GM18951 (cell line): ENCODE data around the gene BORCS5.
"Not testable (repeated sequence)": the region's sequence is repeated elsewhere in the genome, so short reads cannot be mapped to it uniquely, and the experiment has no call there.

Source experiments
- POLR2A ChIP-seq: IDR thresholded peaks from 4 replicates; pipeline ENCODE4 v1.6.1; 2011; ENCODE audit warnings: mild to moderate bottlenecking; ENCODE audit not compliant: insufficient read length, insufficient read depth; ENCODE audit errors: extremely low read depth
- in situ Hi-C: fragments of 300-500 bp; cut with MboI; formaldehyde crosslinking; loops from one replicate; pipeline ENCODE4 v1.12.0; 2022; ENCODE audit warnings: low sequenced_read_pairs, mixed read lengths, inconsistent platforms; ENCODE audit not compliant: unreplicated experiment

BORCS5 gene

DNA sequence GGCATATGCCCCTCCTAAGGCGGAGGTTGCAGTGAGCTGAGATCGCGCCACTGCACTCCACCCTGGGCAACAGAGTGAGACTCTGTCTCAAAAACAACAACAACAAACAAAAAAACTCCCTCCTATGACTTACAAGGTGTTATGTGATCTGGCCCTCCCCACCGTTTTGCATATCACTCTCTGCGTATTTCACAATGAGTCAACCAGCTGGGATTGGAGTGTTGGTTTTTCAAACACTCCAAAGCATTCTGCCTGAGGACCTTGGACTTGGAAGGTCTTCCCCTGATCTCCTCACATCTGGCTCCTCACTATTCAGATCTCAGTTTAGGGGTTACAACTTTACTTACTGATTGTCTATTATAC, 20.8 kb upstream of the BORCS5 start:
- TF ChIP-seq POLR2A = no peak
- in situ Hi-C loops = loop anchor here (25.0 kb wide), 1 partner anchor 774 kb away; no protein-coding TSS in a partner anchor

- in situ Hi-C loops = loop anchor here (25.0 kb wide), 1 partner anchor 774 kb away; no protein-coding TSS in a partner anchor
Measured at GRCh38 chr12:12336511-12336910, 20.4 kb upstream of the BORCS5 start.

DNA sequence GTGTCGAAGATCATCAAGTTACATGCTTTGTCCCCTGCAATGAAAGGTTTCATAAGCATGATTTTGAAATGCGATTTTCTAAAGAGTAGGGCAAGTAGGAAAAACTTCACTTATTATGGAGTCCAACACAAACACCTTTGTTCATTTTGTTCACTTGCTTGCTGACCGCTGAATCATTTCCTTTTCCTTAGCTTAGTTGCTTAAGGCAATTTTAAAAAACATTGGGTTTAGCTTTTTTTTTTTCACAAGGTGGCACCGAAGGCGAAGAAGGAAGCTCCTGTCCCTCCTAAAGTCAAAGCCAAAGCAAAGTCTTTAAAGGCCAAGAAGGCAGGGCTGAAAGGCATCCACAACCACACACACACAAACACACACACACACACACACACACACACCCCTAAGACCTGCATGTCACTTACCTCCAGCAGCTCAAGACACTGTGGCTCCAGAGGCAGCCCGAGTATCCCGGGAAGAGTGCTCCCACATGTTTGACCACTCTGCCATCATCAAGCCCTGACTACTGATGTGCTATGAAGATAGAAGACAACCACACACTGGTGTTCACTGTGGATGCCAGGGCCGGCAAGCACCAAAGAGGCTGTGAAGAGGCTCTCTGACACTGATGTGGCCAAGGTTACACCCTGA, 18.2 kb upstream of the BORCS5 start:
- in situ Hi-C loops = loop anchor here (25.0 kb wide), 1 partner anchor 776 kb away; no protein-coding TSS in a partner anchor
- no peak for TF ChIP-seq POLR2A

More at GRCh38 chr12:12336511-12336910, 20.4 kb upstream of the BORCS5 start:
- no peak for TF ChIP-seq POLR2A

DNA sequence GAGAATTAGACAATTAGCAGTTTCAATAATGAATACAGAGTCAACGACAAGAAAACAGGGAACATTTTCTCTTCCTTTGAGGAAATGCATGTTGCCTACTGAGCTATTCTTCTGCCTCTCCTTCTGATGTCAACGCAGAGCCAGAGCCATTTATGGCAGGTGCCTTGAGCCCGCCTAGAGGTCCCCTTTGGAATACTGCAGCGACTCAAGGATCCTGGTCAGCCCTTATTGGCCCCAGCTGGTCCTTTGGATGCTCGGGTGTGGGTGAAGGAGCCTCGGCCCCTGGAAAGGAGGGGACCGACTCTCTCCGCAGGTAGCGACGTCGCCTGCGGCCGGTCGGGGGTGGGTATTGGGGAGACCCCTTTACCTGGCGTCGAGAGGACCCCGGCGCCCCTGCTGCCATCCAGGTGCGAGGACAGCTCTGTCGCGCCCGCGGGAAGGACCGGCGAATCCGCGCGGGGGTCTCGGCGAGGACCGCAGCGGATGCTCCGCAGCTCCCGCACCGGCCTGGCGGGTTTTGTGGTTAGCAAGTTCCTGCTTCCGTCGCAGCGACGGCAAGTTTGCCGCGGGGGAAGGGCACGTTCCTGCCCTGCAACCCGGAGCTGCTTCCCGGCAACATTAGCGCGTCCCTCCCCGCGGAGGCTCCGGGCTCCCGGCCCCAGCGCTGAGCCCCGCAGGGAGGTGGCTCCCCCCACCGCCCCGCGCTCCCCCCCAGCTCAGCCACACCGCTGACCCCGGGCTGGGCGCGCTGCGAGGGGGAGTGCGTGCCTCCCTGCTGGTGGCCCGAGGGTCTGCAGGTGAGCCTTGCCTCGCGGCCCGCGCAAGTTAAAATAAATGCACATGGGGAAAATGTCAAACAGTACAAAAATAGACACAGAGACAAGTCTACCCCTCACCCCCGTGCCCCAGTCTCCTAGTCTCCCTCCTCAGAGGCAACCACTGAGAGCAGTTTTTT, 6.9 kb upstream of the BORCS5 start, which contains the start of gene MANSC1:
Gene MANSC1, minus strand, starts transcription at position 532 of the 955 bp plus-strand sequence. CDS start 6,928 bp downstream, outside the sequence.
- no peak for TF ChIP-seq POLR2A
- in situ Hi-C loops = loop anchor here (25.0 kb wide), 1 partner anchor 788 kb away; no protein-coding TSS in a partner anchor

DNA sequence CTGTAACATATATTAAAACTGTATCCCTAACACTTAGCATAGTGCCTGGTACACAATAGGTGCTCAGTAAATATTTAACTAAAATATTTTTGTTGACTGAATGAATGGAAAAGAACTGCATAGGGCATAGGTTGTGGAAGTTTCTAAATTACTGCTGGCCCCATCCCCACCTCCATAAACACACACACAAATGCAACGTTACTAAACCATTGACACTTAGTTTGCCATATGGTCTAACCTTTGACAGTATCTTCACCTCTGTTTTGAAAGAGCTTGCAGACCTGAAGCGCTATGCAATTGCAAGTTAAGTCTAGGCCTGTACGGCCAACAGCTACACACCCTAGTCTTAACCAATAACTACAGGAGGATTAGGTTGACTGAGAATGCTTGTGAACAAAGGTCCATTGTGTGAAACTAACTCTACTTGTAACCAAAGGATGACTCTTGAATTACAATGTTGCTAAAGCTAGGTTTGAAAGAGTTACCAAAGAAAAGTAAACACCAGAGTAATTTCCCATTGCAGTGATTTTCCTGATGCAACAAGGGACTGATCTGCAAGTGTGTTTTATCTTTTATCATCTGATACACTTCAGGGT, 5.9 kb upstream of the BORCS5 start:
- in situ Hi-C loops = no loop called here

DNA sequence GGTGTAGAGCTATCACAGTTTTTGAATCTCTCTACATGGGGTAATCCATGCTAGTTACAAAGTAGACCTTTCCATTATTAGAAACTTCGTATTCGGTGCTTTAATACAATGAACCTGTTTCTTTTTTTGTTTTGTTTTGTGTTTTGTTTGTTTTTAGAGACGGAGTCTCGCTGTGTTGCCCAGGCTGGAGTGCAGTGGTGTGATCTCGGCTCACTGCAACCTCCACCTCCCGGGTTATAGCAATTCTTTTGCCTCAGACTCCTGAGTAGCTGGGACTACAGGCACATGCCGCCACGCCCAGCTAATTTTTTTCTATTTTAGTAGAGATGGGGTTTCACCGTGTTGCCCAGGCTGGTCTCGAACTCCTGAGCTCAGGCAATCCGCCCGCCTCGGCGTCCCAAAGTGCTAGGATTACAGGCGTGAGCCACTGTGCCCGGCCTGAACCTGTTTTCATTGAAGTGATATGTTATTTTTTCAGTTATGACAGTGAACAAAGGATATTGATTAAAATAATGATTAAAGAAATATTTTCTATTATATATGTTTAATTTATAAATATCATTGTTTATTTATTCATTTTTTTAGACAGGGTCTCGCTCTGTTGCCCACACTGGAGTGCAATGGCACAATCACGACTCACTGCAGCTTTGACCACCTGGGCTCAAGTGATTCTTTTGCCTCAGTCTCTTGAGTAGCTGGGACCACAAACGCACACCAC, 5.3 kb upstream of the BORCS5 start:
- in situ Hi-C loops = not testable (repeated sequence)

More for the DNA sequence above, 5.9 kb upstream of the BORCS5 start:
- no peak for TF ChIP-seq POLR2A

GRCh38 chr12:12353276-12353675, 3.6 kb upstream of the BORCS5 start:
- in situ Hi-C loops = no loop called here

DNA sequence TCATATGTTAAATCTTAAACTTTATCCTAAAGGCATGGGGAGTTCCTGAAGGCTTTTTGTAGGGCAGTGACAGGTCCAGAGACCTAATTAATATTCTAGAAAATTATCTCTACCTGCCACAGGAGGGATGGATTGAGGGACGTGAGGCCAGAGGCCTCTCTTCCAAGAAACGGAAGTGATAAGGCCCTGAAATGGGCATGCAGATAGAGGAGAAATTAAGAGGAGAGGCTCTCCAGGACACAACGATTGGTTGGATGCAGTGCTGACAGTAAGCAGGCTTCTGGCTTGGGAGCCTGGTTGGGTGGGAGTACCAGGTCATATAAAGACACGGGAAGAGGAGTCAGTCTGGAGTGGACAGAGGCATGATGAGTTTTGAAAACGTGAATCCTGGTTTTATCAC, 3.1 kb upstream of the BORCS5 start:
- no peak for TF ChIP-seq POLR2A
- in situ Hi-C loops = no loop called here

More at GRCh38 chr12:12353276-12353675, 3.6 kb upstream of the BORCS5 start:
- no peak for TF ChIP-seq POLR2A

DNA sequence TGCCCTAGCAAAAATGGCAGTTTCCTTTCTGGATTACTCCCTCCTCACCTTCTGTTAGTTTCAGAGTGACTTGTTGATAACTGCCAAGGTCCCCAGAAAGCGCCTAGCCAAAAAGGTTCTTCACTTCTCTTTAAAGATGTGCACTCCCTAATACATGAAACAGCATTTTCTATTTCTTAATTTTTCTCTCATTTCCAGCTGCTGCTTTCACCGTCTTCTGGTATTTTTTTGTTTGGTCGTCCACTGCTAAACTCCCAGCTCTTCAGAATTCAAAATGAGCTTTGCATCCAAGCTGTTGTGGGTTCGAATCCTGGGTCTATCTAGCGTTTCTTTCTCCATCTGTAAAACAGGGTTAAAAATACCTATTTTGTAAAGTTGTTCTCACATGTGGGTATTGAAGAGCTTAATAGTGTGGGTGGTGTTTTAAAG, 397 bp upstream of the BORCS5 start:
- TF ChIP-seq POLR2A = no peak
- in situ Hi-C loops = no loop called here

DNA sequence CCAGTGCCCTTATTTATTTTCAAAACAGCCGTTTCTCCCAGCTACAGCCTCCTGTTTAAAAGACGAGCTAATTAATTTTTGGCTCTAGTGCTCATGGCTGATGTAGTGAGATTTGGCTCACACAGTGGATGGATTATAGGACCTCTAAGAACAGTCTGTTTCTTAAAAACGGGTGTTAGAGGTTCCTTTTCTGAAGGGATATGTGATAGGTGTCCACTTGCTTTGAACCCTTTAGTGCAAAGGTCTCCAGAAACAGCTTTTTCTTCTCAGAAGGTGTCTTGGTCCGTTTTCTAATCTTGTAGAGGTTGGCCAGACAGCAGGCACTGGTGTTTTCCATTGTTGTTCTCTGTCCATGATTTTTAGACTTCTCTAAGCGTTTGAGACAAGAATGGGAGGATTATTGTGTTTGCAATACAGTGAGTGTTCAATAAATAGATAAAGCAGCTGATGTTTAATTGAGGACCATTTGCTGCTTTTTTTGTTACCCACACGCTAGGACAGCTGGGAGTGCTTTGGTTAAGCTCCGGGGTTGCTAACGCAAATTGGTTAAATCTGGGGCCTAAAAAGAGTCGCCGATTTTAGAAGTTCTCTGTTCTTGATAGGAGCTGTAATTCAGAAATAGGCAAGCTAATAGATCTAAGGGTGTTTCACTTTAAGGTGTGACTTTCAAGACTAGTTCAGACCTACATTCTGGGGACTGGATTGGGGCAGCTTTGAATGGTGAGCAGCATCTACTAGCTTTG, 1.0 kb downstream of the BORCS5 start:
- TF ChIP-seq POLR2A = no peak
- in situ Hi-C loops = no loop called here

DNA sequence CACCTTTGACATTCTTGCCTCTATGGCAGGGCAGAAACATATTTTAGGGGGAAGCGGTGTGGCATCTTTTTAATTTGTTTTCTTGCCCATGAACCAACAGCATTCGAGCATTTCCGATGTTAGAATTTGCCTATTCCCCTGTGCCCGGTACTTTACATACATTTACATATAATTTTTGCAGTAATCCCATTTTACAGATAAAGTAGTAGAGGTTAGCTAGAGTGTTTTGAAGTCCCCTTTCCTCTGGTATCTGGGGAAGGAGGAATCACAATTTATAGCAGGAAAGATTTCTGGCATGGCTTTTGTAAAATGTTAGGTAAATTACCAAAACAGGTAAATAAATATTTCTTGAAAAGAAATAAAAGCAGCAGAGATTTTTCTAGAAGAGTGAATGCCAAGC, 1.6 kb downstream of the BORCS5 start:
- in situ Hi-C loops = no loop called here
- TF ChIP-seq POLR2A = no peak

DNA sequence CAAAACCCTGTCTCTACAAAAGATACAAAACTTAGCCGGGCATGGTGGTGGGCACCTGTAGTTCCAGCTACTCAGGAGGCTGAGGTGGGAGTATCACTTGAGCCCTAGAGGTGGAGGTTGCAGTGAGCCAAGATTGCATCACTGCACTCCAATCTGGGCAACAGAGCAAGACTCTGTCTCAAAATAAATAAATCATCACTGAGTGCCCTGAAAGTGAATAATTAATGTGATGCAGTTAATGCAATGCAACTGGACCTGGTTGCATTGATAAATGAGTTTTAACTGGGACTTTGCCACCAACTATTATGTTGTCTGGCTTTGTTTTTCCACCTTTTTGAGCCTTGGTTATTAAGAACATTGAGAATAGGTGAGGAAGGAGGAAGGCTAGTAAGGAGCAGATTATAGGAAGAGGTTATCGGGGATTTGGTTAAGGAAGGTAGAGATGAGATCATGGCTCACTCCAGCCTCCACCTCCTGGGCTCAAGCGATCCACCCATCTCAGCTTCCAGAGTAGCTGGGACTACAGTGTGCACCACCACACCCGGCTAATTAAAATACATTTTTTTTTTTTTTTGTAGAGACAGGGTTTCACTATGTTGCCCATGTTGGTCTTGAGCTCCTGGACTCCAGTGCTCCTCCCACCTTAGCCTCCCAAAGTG, 8.0 kb downstream of the BORCS5 start:
- TF ChIP-seq POLR2A = no peak
- in situ Hi-C loops = no loop called here

DNA sequence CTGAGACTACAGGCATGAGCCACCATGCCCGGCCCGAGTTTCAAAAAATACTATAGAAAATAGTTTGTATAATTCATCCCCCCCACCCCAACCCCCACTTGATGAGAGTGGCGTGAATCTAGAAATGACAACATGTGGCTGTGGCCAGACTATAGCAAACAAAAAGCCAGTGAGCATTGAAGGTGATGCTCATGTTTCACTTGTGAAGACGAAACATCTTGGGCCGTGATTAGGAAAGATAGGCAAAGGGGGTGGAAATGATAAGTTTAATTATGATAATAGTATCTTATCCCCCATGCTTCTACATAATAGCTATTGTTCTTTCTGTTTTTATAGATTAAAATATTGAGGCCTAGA, 8.5 kb downstream of the BORCS5 start:
- in situ Hi-C loops = no loop called here
- no peak for TF ChIP-seq POLR2A
